ENCODE data around the gene CDK6.

- TF ChIP-seq, protein P1, sequence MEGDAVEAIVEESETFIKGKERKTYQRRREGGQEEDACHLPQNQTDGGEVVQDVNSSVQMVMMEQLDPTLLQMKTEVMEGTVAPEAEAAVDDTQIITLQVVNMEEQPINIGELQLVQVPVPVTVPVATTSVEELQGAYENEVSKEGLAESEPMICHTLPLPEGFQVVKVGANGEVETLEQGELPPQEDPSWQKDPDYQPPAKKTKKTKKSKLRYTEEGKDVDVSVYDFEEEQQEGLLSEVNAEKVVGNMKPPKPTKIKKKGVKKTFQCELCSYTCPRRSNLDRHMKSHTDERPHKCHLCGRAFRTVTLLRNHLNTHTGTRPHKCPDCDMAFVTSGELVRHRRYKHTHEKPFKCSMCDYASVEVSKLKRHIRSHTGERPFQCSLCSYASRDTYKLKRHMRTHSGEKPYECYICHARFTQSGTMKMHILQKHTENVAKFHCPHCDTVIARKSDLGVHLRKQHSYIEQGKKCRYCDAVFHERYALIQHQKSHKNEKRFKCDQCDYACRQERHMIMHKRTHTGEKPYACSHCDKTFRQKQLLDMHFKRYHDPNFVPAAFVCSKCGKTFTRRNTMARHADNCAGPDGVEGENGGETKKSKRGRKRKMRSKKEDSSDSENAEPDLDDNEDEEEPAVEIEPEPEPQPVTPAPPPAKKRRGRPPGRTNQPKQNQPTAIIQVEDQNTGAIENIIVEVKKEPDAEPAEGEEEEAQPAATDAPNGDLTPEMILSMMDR (IDR thresholded peaks at IDR 0.05) = no peak
- TF ChIP-seq POLR2A (IDR thresholded peaks at IDR 0.05) (no peak), POLR2AphosphoS5 (IDR thresholded peaks at IDR 0.05) (no peak)
Observed at GRCh38 chr7:92624298-92624996, 211.9 kb downstream of the CDK6 start.

Data from prostate gland (tissue), 2 donors.